ENCODE results near the gene POC1A. TPM values are rescaled to one million over a fixed set of nuclear protein-coding genes. Genes with fewer than 3 reads are reported as not detected.

Gene POC1A
- total RNA-seq, 1 experiment from 2014 or later: 35.0 TPM

DNA sequence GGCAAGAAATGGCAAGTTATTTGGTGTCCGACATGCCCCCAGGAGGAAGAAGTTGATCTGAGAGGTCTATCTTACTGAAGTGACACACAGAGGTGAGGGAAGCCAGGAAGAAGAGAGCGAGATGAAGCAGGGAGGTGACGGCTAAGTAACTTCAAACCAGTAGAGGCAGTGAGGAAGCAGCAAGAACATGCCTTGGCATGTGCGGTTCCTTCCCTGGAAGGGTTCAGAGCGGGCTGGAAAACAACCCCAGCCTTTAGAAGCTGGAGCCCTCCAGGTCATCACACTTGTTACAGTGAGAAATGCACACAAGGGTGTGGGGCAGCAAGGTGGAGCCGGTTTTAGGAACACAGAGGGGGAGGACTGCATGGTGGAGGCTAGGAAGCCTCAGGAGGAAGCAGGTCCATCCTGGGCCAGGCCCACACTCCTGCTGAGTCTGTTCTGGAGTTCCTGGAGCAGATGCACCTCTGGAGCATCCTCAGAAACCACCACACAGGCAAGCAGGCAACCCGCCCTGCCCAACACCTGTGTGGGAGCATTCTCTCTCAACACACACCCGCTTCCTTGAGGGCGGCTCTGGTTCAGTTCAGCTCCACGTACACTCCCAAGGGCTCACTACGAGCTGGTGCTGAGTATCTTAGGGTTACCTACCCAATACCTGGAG, 47.1 kb downstream of the POC1A start:
- BruUV-seq (replicated peaks): no TSS peak
- H3K79me2 ChIP-seq (ENCODE audit: low read depth): no peaks in the 10 kb centered on the region
- no peaks in the 10 kb centered on the region for H3K4me1 ChIP-seq (replicated peaks; ENCODE audit: insufficient read depth)
- ChIA-PET POLR2A (ENCODE audit: unreplicated experiment) (no interaction called here), CTCF (no interaction called here)
- H3K4me2 ChIP-seq: no peak overlapping the region
- no peaks in the 10 kb centered on the region for H3K9me3 ChIP-seq (ENCODE audit: insufficient read depth, low read depth)
- H3K36me3 ChIP-seq (ENCODE audit: low read depth): peaks cover 4% of the 10 kb centered on the region; the same call in 1 of the 2 replicates
- no peak for DNase-seq
- H3K27ac ChIP-seq: no peak overlapping the region
- intact Hi-C loops (cut with micrococcal nuclease; ENCODE audit: unreplicated experiment): no loop called here
- no peaks in the 10 kb centered on the region for H4K20me1 ChIP-seq (ENCODE audit: insufficient read depth)
- no peaks in the 10 kb centered on the region for H3K27me3 ChIP-seq (ENCODE audit: insufficient read depth, low read depth)
- no peaks in the 10 kb centered on the region for H3K9me2 ChIP-seq (ENCODE audit: insufficient read depth)
- H3K4me3 ChIP-seq: no peak overlapping the region
- TF ChIP-seq, protein P1, sequence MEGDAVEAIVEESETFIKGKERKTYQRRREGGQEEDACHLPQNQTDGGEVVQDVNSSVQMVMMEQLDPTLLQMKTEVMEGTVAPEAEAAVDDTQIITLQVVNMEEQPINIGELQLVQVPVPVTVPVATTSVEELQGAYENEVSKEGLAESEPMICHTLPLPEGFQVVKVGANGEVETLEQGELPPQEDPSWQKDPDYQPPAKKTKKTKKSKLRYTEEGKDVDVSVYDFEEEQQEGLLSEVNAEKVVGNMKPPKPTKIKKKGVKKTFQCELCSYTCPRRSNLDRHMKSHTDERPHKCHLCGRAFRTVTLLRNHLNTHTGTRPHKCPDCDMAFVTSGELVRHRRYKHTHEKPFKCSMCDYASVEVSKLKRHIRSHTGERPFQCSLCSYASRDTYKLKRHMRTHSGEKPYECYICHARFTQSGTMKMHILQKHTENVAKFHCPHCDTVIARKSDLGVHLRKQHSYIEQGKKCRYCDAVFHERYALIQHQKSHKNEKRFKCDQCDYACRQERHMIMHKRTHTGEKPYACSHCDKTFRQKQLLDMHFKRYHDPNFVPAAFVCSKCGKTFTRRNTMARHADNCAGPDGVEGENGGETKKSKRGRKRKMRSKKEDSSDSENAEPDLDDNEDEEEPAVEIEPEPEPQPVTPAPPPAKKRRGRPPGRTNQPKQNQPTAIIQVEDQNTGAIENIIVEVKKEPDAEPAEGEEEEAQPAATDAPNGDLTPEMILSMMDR (conservative IDR thresholded peaks at IDR 0.05): no peak
- TF ChIP-seq EZH2 (IDR thresholded peaks at IDR 0.05; ENCODE audit: low read depth): no peak
- no peak overlapping the region for H2AFZ ChIP-seq
- no peaks in the 10 kb centered on the region for H3F3A ChIP-seq (ENCODE audit: insufficient read depth, low read depth)

DNA sequence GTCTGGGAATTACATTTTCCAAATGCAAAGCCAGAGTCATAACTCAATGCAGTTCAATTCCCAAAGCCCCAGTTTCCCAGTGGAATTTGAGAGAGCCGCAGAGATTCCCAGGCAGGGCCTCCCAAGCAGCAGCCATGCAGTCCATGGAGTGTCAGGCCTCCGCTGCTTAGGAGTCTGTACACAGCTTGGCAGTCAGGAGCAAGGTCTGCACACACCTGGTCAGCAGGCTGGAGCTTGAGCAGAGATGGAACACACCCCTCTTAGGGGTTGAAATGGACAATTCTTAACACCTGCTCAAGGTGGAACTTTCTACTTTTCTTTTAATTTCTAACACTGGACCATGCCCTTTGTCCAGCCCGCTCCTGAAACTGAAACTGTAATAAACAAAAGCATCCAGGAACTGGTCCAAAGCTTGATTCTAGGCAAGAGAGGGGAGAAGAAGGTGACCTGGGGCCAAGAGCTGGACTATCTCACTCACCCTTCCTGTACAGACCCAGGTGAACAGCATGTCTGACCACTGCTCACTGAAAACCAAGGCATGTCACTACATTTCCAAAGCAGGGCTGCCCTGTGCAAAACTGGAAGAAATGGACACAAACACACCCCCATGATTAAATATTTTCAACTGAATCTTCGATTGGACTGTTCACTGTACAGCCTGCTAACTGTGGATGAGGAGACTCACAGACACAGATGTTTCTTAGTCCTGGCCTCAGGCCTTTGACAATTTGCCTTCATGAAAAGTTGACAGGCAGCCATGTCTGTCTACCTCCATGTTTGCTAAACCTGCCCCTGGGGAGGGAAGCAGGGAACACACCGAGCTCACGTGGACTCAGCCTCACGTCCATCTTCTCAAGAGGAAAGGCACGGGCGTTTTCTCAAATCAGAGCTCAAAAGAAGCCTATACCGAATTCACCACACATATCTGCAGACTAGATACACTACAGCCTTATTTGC, 49.3 kb downstream of the POC1A start:
- H4K20me1 ChIP-seq (ENCODE audit: insufficient read depth): no peaks in the 10 kb centered on the region
- CTCF ChIA-PET: interaction anchor here (0.6 kb wide), 1 partner anchor 29 kb away, joined by 5 read pairs; no protein-coding TSS in a partner anchor
- H2AFZ ChIP-seq: no peak overlapping the region
- H3K4me2 ChIP-seq: no peak overlapping the region
- no peaks in the 10 kb centered on the region for H3K27me3 ChIP-seq (ENCODE audit: insufficient read depth, low read depth)
- H3K9me2 ChIP-seq (ENCODE audit: insufficient read depth): no peaks in the 10 kb centered on the region
- intact Hi-C loops (cut with micrococcal nuclease; ENCODE audit: unreplicated experiment): no loop called here
- no peaks in the 10 kb centered on the region for H3K79me2 ChIP-seq (ENCODE audit: low read depth)
- no peak overlapping the region for H3K27ac ChIP-seq
- no peaks in the 10 kb centered on the region for H3F3A ChIP-seq (ENCODE audit: insufficient read depth, low read depth)
- POLR2A ChIA-PET (ENCODE audit: unreplicated experiment): no interaction called here
- no TSS peak for BruUV-seq (replicated peaks)
- no peaks in the 10 kb centered on the region for H3K9me3 ChIP-seq (ENCODE audit: insufficient read depth, low read depth)
- H3K4me1 ChIP-seq (replicated peaks; ENCODE audit: insufficient read depth): no peaks in the 10 kb centered on the region
- no peak for DNase-seq
- TF ChIP-seq EZH2 (IDR thresholded peaks at IDR 0.05; ENCODE audit: low read depth): no peak
- TF ChIP-seq, protein P1 (conservative IDR thresholded peaks at IDR 0.05): no peak
- H3K36me3 ChIP-seq (ENCODE audit: low read depth): peaks cover 8% of the 10 kb centered on the region
- H3K4me3 ChIP-seq: no peak overlapping the region

DNA sequence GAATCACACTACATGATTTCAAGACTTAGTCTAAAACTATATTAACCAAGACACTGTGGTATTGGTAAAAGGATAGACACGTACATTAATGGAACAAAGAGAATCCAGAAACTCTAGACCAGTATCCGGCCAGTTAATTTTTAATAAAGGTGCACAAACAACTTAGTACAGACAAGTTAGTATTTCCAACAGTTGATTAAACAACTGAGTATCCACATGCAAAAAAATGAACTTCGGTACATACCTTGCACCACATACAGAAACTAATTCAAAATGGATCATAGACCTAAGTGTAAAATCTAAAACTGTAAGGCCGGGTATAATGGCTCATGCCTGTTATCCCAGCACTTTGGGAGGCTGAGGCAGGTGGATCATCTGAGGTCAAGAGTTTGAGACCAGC, 51.3 kb downstream of the POC1A start:
- ChIA-PET CTCF (no interaction called here), POLR2A (ENCODE audit: unreplicated experiment) (no interaction called here)
- no peak for DNase-seq
- Histone ChIP-seq H2AFZ (no peak overlapping the region), H3K79me2 (ENCODE audit: low read depth) (no peaks in the 10 kb centered on the region), H3K27ac (no peak overlapping the region), H3K4me1 (replicated peaks; ENCODE audit: insufficient read depth) (peaks cover 5% of the 10 kb centered on the region; the same call in 1 of the 2 replicates), H3K9me2 (ENCODE audit: insufficient read depth) (no peaks in the 10 kb centered on the region), H3K27me3 (ENCODE audit: insufficient read depth, low read depth) (no peaks in the 10 kb centered on the region), H4K20me1 (ENCODE audit: insufficient read depth) (no peaks in the 10 kb centered on the region), H3K4me2 (no peak overlapping the region), H3K36me3 (ENCODE audit: low read depth) (peaks cover 8% of the 10 kb centered on the region), H3K4me3 (no peak overlapping the region), H3F3A (ENCODE audit: insufficient read depth, low read depth) (no peaks in the 10 kb centered on the region), H3K9me3 (ENCODE audit: insufficient read depth, low read depth) (no peaks in the 10 kb centered on the region)
- intact Hi-C loops (cut with micrococcal nuclease; ENCODE audit: unreplicated experiment): no loop called here
- TF ChIP-seq EZH2 (IDR thresholded peaks at IDR 0.05; ENCODE audit: low read depth): no peak
- TF ChIP-seq, protein P1 (conservative IDR thresholded peaks at IDR 0.05): no peak
- no TSS peak for BruUV-seq (replicated peaks)

All from PC-9 (cell line).